ENCODE data around the gene MYO1B. TPM values are rescaled to one million over a fixed set of nuclear protein-coding genes. Genes with fewer than 3 reads are reported as not detected.

Gene MYO1B
- total RNA-seq, 1 experiment from 2014 or later = 93.0 TPM

- DNase-seq = no peak
- no peak overlapping the region for H2AFZ ChIP-seq (ENCODE audit: low read length)
- no peak for ATAC-seq
- H3K4me3 ChIP-seq (ENCODE audit: low read length) = no peak overlapping the region
- H3K36me3 ChIP-seq (ENCODE audit: low read depth, low read length) = no peaks in the 10 kb centered on the region
- no peak overlapping the region for H3K4me2 ChIP-seq (ENCODE audit: low read length)
- no peak overlapping the region for H3K27ac ChIP-seq (ENCODE audit: low read length)
- H3K9ac ChIP-seq (ENCODE audit: low read length) = no peak overlapping the region
- ChIA-PET CTCF (no interaction called here), POLR2A (ENCODE audit: unreplicated experiment) (no interaction called here)
- H3K9me2 ChIP-seq (replicated peaks; ENCODE audit: low read length) = no peaks in the 10 kb centered on the region
- H3K9me3 ChIP-seq (ENCODE audit: low read length) = no peaks in the 10 kb centered on the region
- no peaks in the 10 kb centered on the region for H4K20me1 ChIP-seq (ENCODE audit: low read length)
- no peaks in the 10 kb centered on the region for H3K27me3 ChIP-seq (ENCODE audit: low read length)
- no peaks in the 10 kb centered on the region for H3F3A ChIP-seq (ENCODE audit: low read length, unreplicated experiment)
- BruUV-seq (replicated peaks) = no TSS peak
- H3K79me2 ChIP-seq (ENCODE audit: low read length) = no peaks in the 10 kb centered on the region
- peaks cover 9% of the 10 kb centered on the region for H3K4me1 ChIP-seq (ENCODE audit: insufficient read depth, low read length)
- TF ChIP-seq, protein P1, sequence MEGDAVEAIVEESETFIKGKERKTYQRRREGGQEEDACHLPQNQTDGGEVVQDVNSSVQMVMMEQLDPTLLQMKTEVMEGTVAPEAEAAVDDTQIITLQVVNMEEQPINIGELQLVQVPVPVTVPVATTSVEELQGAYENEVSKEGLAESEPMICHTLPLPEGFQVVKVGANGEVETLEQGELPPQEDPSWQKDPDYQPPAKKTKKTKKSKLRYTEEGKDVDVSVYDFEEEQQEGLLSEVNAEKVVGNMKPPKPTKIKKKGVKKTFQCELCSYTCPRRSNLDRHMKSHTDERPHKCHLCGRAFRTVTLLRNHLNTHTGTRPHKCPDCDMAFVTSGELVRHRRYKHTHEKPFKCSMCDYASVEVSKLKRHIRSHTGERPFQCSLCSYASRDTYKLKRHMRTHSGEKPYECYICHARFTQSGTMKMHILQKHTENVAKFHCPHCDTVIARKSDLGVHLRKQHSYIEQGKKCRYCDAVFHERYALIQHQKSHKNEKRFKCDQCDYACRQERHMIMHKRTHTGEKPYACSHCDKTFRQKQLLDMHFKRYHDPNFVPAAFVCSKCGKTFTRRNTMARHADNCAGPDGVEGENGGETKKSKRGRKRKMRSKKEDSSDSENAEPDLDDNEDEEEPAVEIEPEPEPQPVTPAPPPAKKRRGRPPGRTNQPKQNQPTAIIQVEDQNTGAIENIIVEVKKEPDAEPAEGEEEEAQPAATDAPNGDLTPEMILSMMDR (conservative IDR thresholded peaks at IDR 0.05; ENCODE audit: low read depth, low read length) = no peak
- TF ChIP-seq EZH2phosphoT487 (IDR thresholded peaks at IDR 0.05; ENCODE audit: borderline replicate concordance, low read length) (no peak), EZH2 (IDR thresholded peaks at IDR 0.05; ENCODE audit: low read length, unreplicated experiment) (no peak)
- intact Hi-C loops (cut with micrococcal nuclease) = no loop called here
Measured at GRCh38 chr2:191228333-191228732, 16.9 kb upstream of the MYO1B start.

GRCh38 chr2:191228861-191229260, 16.3 kb upstream of the MYO1B start:
- CTCF ChIA-PET = no interaction called here
- Histone ChIP-seq H3K4me2 (ENCODE audit: low read length) (no peak overlapping the region), H2AFZ (ENCODE audit: low read length) (no peak overlapping the region), H3K4me3 (ENCODE audit: low read length) (no peak overlapping the region), H3K27me3 (ENCODE audit: low read length) (no peaks in the 10 kb centered on the region), H4K20me1 (ENCODE audit: low read length) (no peaks in the 10 kb centered on the region), H3K9me2 (replicated peaks; ENCODE audit: low read length) (no peaks in the 10 kb centered on the region), H3K36me3 (ENCODE audit: low read depth, low read length) (no peaks in the 10 kb centered on the region), H3K27ac (ENCODE audit: low read length) (no peak overlapping the region), H3K79me2 (ENCODE audit: low read length) (no peaks in the 10 kb centered on the region), H3K9ac (ENCODE audit: low read length) (no peak overlapping the region), H3K4me1 (ENCODE audit: insufficient read depth, low read length) (peaks cover 9% of the 10 kb centered on the region), H3F3A (ENCODE audit: low read length, unreplicated experiment) (no peaks in the 10 kb centered on the region), H3K9me3 (ENCODE audit: low read length) (no peaks in the 10 kb centered on the region)
- intact Hi-C loops (cut with micrococcal nuclease) = no loop called here
- TF ChIP-seq, protein P1 (conservative IDR thresholded peaks at IDR 0.05; ENCODE audit: low read depth, low read length) = no peak
- TF ChIP-seq EZH2phosphoT487 (IDR thresholded peaks at IDR 0.05; ENCODE audit: borderline replicate concordance, low read length) = no peak
- TF ChIP-seq EZH2 (IDR thresholded peaks at IDR 0.05; ENCODE audit: low read length, unreplicated experiment) = no peak
- no peak for ATAC-seq
- DNase-seq = no peak
- BruUV-seq (replicated peaks) = no TSS peak
- POLR2A ChIA-PET (ENCODE audit: unreplicated experiment) = no interaction called here

GRCh38 chr2:191230174-191230573, 15.0 kb upstream of the MYO1B start:
- TF ChIP-seq EZH2 (IDR thresholded peaks at IDR 0.05; ENCODE audit: low read length, unreplicated experiment) = no peak
- TF ChIP-seq, protein P1 (conservative IDR thresholded peaks at IDR 0.05; ENCODE audit: low read depth, low read length) = no peak
- no peak for TF ChIP-seq EZH2phosphoT487 (IDR thresholded peaks at IDR 0.05; ENCODE audit: borderline replicate concordance, low read length)
- no peaks in the 10 kb centered on the region for H4K20me1 ChIP-seq (ENCODE audit: low read length)
- CTCF ChIA-PET = no interaction called here
- H3K27ac ChIP-seq (ENCODE audit: low read length) = peak overlapping the region; percentile 21; the same call in 1 of the 2 replicates
- no peaks in the 10 kb centered on the region for H3F3A ChIP-seq (ENCODE audit: low read length, unreplicated experiment)
- no peaks in the 10 kb centered on the region for H3K27me3 ChIP-seq (ENCODE audit: low read length)
- DNase-seq (peak; percentile 69), ATAC-seq (peak; percentile 60)
- BruUV-seq (replicated peaks) = no TSS peak
- H3K9me2 ChIP-seq (replicated peaks; ENCODE audit: low read length) = no peaks in the 10 kb centered on the region
- POLR2A ChIA-PET (ENCODE audit: unreplicated experiment) = no interaction called here
- H3K4me3 ChIP-seq (ENCODE audit: low read length) = no peak overlapping the region
- peak overlapping the region; percentile 30; the same call in 1 of the 2 replicates for H3K4me2 ChIP-seq (ENCODE audit: low read length)
- H3K9ac ChIP-seq (ENCODE audit: low read length) = no peak overlapping the region; the same call in 1 of the 2 replicates
- no peaks in the 10 kb centered on the region for H3K79me2 ChIP-seq (ENCODE audit: low read length)
- peaks cover 9% of the 10 kb centered on the region for H3K4me1 ChIP-seq (ENCODE audit: insufficient read depth, low read length)
- H3K9me3 ChIP-seq (ENCODE audit: low read length) = no peaks in the 10 kb centered on the region
- peak overlapping the region; percentile 73 for H2AFZ ChIP-seq (ENCODE audit: low read length)
- no peaks in the 10 kb centered on the region for H3K36me3 ChIP-seq (ENCODE audit: low read depth, low read length)
- intact Hi-C loops (cut with micrococcal nuclease) = loop anchor here (5.0 kb wide), 1 partner anchor 272 kb away; no protein-coding TSS in a partner anchor

All from PC-3 (cell line).